ENCODE results near the gene TESMIN.

The TESMIN gene

GRCh38 chr11:68759991-68760390 lies 8.7 kb upstream of the TESMIN start:
- DNase-seq = no peak

- DNase-seq = no peak
These were observed 6.4 kb upstream of the TESMIN start for GRCh38 chr11:68757711-68758110.

DNA sequence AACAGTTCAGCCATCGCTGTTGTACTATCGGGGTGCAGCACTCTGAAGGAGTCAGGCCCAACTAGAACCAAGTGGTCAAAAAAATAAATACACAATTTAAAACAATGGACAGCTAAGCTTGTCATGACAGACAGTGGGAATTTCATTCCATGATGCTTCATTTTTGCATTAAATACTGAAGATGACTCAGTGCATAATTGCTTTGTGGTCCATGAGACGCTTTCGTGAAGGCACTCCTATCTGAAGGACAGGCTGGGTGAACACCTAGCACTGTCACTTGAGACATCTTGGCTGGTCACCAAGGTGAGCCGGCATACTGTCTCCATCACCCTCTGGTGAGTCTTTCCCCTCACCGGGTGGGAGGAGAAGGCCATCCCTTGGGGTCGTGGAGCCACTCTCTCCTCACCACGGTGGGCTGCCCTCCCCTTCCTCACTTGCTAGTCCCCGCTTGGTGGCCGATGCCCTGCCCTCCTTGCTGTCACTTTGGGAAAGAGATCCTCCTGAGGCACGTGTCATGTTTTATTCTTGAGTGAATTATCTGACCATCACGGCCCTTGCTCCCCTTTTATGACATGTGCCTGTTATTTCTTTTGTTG lies 4.9 kb upstream of the TESMIN start:
- DNase-seq = no peak

GRCh38 chr11:68753300-68753699 lies 2.0 kb upstream of the TESMIN start:
- no peak for DNase-seq

DNA sequence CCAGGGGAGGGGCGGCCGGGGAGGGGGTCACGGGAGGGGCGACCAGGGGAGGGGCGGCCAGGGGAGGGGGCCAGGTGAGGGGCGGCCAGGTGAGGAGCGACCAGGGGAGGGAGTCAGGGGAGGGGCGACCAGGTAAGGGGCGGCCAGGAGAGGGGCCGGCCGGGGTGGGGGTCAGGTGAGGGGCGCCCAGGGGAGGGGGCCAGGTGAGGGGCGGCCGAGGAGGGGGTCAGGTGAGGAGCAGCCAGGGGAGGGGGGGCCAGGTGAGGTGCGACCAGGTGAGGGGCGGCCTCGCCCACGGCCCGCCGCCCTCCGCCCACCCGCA lies 355 bp downstream of the TESMIN start:
- DNase-seq = no peak

- DNase-seq = peak; percentile 54
These were observed 921 bp downstream of the TESMIN start for GRCh38 chr11:68750195-68751003.

DNA sequence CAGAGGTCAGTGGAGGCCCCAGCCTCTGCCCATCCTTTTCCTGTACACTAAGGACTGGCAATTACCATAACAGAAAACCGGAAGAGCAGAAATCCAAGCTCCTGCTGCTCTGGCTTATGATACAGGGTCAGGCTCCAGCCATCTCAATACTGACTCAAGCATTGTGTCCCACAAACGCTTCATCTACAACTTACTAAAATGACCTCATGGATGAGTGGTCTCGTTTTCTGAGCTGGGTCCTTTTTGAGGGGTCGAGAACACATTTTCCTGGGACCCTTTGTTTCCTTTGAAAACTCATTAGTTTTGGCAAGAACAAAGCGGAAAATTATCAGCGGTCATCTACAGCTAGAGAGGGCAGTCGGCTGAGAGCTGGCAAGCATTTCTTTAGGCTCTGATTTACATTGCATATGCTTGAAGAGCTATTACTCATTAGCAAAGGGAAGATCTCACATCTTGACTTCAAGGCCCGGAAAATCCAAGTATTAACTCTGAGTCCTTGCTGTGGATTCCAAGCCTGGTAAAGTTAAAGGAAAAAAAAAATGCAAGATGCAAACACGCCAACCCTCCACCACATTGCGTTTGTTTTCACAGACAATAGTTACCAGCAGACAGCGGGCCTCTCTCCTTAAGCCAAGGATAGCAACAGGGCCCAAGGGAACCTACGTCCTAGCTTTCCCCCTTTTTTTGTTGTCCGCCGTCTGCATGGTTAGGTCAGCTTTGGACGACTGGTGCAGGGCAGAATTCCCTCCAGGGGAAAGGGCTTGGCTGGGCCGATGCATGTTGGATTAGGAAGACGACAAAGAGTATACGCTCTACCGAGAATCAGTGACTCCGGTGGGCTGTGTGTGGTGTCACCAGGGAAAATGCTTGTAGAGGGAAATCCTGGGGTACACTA lies 1.8 kb downstream of the TESMIN start:
- no peak for DNase-seq

DNA sequence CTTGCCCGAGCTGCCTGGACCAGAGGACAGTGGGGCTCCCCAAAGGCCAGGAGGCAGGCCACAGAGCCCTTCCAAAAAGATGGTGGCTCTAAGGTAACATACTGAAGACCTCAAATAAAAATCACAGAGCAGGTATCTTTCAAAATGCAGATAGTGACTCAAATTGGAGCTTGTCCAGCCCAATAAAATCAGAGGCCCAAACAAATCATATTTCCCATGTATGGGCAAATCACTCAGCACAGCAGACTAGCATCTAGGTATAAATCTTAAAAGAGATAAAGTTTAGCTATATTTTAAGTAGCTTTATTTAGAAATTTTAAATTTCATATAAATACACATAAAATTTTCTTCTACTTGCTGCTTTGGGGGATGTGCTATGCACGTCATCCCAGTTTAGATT lies 3.3 kb downstream of the TESMIN start:
- no peak for DNase-seq

DNA sequence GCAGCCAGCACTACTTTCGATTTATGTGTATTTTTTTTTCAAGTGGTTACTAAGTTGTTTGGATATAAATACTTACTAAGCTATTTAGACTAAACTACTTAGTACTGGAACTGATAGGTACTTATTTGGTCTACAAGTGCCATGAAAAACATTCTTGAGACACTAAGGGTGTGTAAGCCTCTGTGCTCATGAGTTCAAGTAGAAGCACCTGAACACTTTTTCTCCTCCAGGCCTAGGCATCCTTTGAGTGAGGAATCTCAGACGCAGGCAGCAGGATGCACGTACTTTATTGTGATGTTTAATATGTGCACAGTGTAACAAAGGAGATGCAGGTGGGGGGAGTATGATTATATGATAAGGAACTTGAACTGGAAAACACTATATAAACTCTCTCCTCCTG lies 7.8 kb downstream of the TESMIN start:
- no peak for DNase-seq

- no peak for DNase-seq
These were observed 9.9 kb downstream of the TESMIN start for GRCh38 chr11:68741463-68741862.

GRCh38 chr11:68735646-68736045 lies 15.7 kb downstream of the TESMIN start:
- no peak for DNase-seq

DNA sequence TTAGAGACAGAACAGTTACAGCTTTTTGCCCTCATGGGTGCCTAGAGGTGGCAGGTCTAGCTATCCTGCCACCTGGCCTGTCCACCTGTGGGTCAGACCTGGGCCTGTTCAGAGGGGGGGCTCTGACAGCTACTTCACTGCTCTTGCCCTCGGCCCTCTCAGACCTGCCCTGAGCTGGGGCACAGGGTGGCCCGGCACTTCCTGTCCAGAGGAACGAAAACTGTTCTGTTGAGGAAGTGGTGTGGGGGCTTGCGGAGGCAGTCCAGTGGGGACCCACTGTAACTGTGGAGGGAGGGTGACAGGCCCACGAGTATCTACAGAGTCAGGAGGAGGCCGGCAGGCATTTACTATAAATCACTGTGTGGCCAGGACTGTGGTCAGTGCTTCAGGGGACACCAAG lies 16.2 kb downstream of the TESMIN start:
- DNase-seq = no peak

- DNase-seq = no peak
These were observed 17.2 kb downstream of the TESMIN start for GRCh38 chr11:68734111-68734510.

- DNase-seq = no peak
These were observed 23.5 kb downstream of the TESMIN start for GRCh38 chr11:68727783-68728182.

- DNase-seq = no peak
These were observed 27.0 kb downstream of the TESMIN start for GRCh38 chr11:68724293-68724692.

DNA sequence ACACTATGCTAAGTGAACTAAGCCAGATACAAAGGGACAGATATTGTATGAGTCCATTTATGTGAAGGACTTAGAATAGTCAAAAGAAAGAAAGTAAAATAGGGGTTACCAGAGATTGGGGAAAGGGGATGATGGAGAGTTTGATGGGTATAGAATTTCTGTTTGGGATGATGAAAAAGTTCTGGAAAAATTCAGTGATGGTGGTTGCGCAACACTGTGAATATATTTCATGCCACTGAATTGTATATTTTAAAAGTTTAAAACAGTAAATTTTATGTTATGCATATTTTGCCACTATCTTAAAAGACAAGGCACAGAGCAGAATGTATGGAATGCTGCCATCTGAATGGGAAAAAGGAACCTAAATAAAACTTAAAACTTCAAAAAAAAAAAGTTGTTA lies 29.2 kb downstream of the TESMIN start:
- no peak for DNase-seq

GRCh38 chr11:68721075-68721474 lies 30.2 kb downstream of the TESMIN start:
- no peak for DNase-seq

DNA sequence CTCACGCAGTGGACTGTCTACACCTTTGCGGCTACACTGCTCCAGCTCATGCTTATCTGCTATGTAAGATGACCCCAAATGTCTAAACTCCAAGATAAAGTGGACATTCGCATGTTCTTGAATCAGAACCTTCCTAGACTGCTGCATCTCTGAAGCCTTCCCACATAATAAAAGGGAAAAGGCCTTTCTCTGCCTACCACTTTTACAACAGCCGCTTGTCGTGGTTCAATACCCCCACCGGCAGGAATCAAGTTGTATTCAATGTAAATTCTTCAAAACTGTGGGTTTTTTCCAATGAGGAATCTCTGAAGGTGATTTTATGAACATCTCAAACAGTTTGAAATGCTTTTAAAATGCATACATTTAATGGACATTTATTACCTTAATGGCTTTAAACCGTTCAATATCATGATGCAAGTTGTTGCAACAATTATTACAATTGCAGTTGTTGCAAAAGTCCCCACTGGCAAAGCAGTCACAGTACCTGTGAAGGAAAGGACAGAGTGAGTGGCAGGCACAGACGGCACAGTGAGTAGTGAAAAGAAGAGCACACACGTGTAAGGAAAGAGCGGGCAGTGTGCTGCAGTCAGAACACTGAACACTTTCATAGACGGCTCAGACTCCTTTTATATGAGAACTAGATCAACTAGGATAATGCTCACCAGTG lies 35.7 kb downstream of the TESMIN start:
- DNase-seq = no peak

DNA sequence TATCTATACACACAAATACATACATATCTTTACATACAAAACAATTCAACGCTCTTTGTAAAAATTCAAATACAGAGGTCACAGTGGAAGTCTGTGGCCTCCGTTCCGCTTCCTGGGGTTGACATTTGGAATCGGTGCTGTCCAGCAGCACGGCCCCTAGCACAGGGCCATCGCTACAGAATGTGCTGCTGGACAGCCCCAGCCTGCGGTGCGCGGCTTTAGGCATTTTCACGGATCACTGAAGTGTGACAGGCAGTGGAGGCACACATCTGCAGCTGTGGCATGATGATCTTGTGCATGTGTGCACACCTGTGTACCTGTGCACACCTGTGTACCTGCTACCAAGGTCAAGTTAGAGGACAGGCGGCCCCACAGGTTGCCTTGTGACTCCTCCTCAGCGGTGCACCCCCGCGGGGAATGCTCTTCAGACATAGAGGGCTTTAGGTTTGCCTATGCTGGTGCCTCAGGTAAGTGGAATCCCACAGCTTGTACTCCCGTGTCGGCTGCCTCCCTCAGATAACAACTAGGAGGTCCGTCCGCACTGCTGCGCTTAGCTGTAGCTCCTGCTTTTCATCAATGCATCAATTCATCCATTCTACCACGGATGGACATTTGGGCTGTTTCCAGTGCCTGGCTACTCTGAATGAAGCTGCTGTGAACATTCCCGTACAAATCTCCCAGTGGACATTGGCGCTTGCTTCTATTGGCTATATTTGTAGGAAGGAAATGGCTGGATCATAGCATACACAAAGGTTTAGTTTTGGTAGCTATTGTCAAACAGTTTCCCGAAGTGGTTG lies 37.1 kb downstream of the TESMIN start:
- DNase-seq = no peak

- no peak for DNase-seq
These were observed 40.2 kb downstream of the TESMIN start for GRCh38 chr11:68711114-68711513.

- no peak for DNase-seq
These were observed 40.9 kb downstream of the TESMIN start for GRCh38 chr11:68710409-68710808.

- DNase-seq = no peak
These were observed 42.3 kb downstream of the TESMIN start for GRCh38 chr11:68709062-68709461.

GRCh38 chr11:68707527-68707926 lies 43.8 kb downstream of the TESMIN start:
- no peak for DNase-seq

Measured in activated CD8-positive, alpha-beta memory T cell treated with anti-CD3 and anti-CD28 coated beads, Interleukin-2, amount 50 U/mL, for 48 hours (primary cell).